HG03066 (cell line): ENCODE data around the gene PRKCD.

Source experiments
- ATAC-seq: cut with Tn5 transposase; IDR thresholded peaks from one replicate; pipeline ENCODE4 v1.9.1; 2021; ENCODE audit warnings: low read depth; ENCODE audit not compliant: unreplicated experiment

The PRKCD gene

GRCh38 chr3:53211706-53212702 is 51.0 kb downstream of the PRKCD start:
- ATAC-seq: no peak

- ATAC-seq: no peak
These were observed 52.3 kb downstream of the PRKCD start for GRCh38 chr3:53213276-53213675.

GRCh38 chr3:53215816-53216215 is 54.8 kb downstream of the PRKCD start:
- ATAC-seq: no peak

GRCh38 chr3:53216723-53217122 is 55.7 kb downstream of the PRKCD start:
- ATAC-seq: no peak

- no peak for ATAC-seq
These were observed 56.2 kb downstream of the PRKCD start for GRCh38 chr3:53217175-53217574.

GRCh38 chr3:53218131-53218530 is 57.1 kb downstream of the PRKCD start:
- no peak for ATAC-seq

- ATAC-seq: peak; percentile 74
These were observed 59.0 kb downstream of the PRKCD start for GRCh38 chr3:53219895-53220483.

- no peak for ATAC-seq
These were observed 60.3 kb downstream of the PRKCD start for GRCh38 chr3:53221345-53221744.

GRCh38 chr3:53221827-53222182 is 60.8 kb downstream of the PRKCD start:
- no peak for ATAC-seq

- ATAC-seq: no peak
These were observed 61.3 kb downstream of the PRKCD start for GRCh38 chr3:53222183-53222901.

GRCh38 chr3:53223025-53223424 is 62.0 kb downstream of the PRKCD start:
- no peak for ATAC-seq

- ATAC-seq: no peak
These were observed 62.5 kb downstream of the PRKCD start for GRCh38 chr3:53223541-53223966.

- ATAC-seq: no peak
These were observed 63.0 kb downstream of the PRKCD start for GRCh38 chr3:53224026-53224425.

GRCh38 chr3:53224536-53224935 is 63.5 kb downstream of the PRKCD start:
- no peak for ATAC-seq

GRCh38 chr3:53225181-53225580 is 64.2 kb downstream of the PRKCD start:
- no peak for ATAC-seq

GRCh38 chr3:53225651-53226050 is 64.6 kb downstream of the PRKCD start:
- ATAC-seq: no peak

- ATAC-seq: no peak
These were observed 65.3 kb downstream of the PRKCD start for GRCh38 chr3:53226142-53226840.

- no peak for ATAC-seq
These were observed 65.9 kb downstream of the PRKCD start for GRCh38 chr3:53226841-53227407.

GRCh38 chr3:53227993-53228885 is 67.2 kb downstream of the PRKCD start:
- no peak for ATAC-seq
